Spleen (tissue), 7 donors: Measurements from ENCODE around the gene CCR9.

Experiments used
- POLR2A ChIP-seq, 3 donors: fragments of 450-650 bp; IDR thresholded peaks; one replicate each; pipeline ENCODE4 v1.5.1; 2017; ENCODE audit warnings: antibody characterized with exemption in 3 of 3, mild to moderate bottlenecking in 1 of 3
- TF ChIP-seq, protein P1 (sequence below), 11 experiments: fragments of 200-600 bp in 7 of 11; fragments of 450-650 bp in 4 of 11; sonication (generic) in 4 of 11; IDR thresholded peaks in 8 of 11; conservative IDR thresholded peaks in 3 of 11; 1 replicate in 7 of 11; 2 replicates in 4 of 11; pipeline versions ENCODE4 v1.4.0 to v1.8.0; 2016 to 2021; ENCODE audit warnings: antibody characterized with exemption in 11 of 11, inconsistent platforms in 4 of 11, mild to moderate bottlenecking in 1 of 11
- donor health status: DM: no; HTN: no; CAD: no; lungs with moderate emphysema.
- donor health status: DM: no; HTN: no; CAD: no.
- donor health status: DM: no; HTN: no; CAD: no.

GRCh38 chr3:45895686-45896468 is 9.5 kb downstream of the CCR9 start:
- TF ChIP-seq, protein P1, sequence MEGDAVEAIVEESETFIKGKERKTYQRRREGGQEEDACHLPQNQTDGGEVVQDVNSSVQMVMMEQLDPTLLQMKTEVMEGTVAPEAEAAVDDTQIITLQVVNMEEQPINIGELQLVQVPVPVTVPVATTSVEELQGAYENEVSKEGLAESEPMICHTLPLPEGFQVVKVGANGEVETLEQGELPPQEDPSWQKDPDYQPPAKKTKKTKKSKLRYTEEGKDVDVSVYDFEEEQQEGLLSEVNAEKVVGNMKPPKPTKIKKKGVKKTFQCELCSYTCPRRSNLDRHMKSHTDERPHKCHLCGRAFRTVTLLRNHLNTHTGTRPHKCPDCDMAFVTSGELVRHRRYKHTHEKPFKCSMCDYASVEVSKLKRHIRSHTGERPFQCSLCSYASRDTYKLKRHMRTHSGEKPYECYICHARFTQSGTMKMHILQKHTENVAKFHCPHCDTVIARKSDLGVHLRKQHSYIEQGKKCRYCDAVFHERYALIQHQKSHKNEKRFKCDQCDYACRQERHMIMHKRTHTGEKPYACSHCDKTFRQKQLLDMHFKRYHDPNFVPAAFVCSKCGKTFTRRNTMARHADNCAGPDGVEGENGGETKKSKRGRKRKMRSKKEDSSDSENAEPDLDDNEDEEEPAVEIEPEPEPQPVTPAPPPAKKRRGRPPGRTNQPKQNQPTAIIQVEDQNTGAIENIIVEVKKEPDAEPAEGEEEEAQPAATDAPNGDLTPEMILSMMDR (IDR thresholded peaks at IDR 0.05 in 8 of 11, conservative IDR thresholded peaks at IDR 0.05 in 3 of 11) = no peak
- no peak for TF ChIP-seq POLR2A (IDR thresholded peaks at IDR 0.05)
